Inferior parietal cortex (tissue), 1 donor: ENCODE data around the gene CTSO.

ENCODE experiments used
- DNase-seq: peaks from one replicate; pipeline ENCODE4 v3.0.0-alpha.2; 2016; ENCODE audit errors: extremely low spot score

The CTSO gene, protein sequence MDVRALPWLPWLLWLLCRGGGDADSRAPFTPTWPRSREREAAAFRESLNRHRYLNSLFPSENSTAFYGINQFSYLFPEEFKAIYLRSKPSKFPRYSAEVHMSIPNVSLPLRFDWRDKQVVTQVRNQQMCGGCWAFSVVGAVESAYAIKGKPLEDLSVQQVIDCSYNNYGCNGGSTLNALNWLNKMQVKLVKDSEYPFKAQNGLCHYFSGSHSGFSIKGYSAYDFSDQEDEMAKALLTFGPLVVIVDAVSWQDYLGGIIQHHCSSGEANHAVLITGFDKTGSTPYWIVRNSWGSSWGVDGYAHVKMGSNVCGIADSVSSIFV

DNA sequence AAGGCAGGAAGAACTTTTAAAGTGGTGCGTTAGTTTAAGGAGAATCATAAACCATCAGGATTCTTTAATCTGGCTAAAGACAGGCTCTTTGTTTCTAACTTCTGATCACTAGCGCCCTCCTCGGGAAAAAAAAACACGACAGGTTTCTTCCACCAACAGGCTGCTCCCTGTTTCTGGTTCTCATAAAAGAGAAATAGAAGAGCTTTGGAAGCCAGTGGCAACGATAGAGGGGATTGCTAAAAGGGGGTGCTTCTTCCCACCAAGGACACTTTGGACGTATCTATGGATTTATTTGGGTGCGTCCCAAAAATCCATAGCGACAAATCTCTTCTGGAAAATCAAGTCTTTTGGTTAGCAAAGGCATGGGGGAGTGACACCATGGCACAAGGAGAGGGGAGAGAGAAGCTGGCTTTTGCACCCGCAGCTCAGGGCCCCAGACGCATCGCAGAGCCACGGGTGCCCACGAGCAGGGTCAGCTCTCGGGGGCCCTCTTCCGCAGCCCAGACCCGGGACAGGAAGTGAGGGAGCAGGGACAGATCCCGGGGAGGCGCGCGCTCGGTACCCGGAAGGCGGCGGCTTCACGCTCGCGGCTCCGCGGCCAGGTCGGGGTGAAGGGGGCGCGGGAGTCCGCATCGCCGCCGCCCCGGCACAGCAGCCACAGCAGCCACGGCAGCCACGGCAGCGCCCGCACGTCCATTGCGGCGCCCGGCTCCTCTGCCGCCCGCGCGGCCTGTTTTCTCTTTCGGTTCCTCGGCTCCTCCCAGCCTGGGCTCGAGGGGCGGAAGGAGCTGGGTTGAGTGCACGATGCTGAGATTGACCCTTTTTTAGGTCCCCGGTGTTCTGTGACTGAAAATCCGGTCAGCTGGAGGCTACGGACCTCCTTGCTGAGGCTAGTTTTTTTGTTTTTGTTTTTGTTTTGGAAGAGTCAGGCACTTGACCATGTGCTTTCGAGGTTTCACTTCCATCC lies at the start of gene CTSO:
Gene CTSO (minus strand): TSS at position 716 of the 967 bp plus-strand sequence. CDS start 19 bp downstream, at position 697.
- peak; percentile 91 for DNase-seq

DNA sequence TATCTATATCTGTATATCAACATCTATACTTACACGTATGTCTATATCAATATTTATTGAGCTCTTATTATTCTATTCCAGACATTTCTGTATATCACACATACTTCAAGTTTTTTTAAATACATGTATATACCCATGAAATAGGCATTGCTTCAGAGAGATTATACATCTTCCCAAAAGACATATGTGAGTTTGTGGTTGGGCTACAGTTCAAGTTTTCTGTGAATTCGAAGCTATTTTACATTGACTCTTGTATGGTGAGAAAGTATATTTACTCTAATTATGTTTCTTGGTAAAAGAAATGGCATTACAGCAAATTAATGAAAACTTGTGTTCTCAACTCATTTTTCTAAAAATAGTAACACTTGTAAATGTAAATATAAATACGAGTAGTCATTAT lies 46.8 kb upstream of the CTSO start:
- no peak for DNase-seq

- DNase-seq: no peak
Observed at GRCh38 chr4:155999725-156000124, 46.1 kb upstream of the CTSO start.

DNA sequence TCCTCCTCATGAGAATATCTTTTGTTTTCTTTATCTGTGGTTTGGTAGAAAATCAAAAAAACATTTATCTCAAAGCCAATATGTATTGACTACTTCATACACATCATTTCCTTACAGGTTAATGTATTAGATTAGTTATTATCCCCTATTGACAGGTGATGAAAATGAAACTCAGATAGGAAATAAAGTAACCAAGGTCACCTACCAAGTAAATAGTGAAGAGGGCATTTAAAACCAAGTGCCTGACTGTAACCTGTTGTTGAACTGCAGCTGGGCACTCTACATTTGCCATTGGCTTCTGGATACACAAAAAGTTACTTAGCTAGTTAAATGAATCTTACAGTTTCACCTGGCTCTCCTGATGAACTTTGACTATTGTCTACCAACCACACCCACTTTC lies 41.4 kb upstream of the CTSO start:
- DNase-seq: no peak

DNA sequence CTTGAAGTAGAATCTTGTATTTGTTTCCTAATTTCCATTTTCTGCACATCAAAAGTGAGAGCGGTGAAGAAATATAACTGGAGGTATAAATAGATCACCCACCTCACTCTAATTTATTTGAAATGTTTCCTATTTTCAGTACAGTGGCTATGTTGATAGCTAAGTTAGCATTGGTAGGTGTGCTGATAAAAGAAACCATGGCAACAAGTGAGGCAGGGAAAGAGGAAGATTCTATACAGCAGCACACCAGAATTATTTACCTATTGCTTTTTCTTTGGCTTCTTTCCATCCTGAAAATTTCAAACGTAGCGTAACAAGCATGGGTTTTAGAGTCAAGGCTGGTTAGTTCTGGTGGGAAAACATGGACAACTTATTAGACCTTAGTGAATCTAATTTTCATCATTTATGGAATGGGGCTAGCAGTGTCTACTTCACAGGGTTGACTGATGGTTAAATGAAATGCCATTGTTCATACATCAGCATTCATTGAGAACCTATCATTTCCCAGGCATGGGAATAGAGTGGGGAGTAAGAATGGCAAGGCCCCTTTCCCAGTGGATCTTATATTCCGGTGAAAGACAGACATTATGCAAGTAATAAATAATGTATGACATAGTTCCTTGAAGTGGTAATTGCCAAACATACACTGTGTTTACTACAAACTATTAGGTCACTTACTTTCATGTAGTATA lies 30.6 kb upstream of the CTSO start:
- DNase-seq: no peak

- no peak for DNase-seq
Observed at GRCh38 chr4:155982736-155983385, 29.2 kb upstream of the CTSO start.

GRCh38 chr4:155978810-155979209 lies 25.1 kb upstream of the CTSO start:
- DNase-seq: no peak

DNA sequence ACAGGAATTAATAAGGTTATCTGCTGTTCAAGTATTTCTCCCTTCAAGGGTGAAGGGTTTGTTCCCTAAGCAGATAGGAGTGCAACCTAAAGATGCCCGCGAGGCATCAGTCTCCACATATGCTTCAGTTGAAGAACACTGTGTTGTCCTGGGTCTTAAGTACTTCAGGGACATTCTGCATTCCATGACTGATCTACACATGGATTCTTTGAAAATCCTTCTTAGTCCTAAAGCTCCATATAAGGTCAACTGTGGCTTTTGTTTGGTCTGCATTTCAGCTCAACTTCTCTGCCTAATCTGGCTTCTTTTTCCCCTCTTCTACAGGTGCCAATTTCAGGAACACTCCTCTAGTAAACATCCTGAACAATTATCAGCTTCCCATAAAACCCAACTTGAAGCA lies 21.8 kb upstream of the CTSO start:
- no peak for DNase-seq

- DNase-seq: no peak
Observed at GRCh38 chr4:155974996-155975395, 21.3 kb upstream of the CTSO start.

DNA sequence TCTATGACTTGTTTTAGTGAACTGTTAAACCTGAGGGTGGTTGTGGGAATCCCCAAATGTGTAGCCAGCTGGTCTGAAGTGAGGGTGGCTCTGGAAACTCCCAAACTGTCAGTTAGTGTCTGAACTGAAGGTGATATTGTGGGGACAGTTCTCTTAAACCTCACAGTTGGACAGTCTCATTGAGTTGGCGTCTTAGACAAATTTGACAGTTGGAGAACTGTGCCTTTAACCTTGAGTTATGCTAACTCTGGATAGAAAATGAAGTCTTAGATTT lies 20.7 kb upstream of the CTSO start:
- DNase-seq: no peak

GRCh38 chr4:155973639-155974475 lies 20.2 kb upstream of the CTSO start:
- DNase-seq: no peak

DNA sequence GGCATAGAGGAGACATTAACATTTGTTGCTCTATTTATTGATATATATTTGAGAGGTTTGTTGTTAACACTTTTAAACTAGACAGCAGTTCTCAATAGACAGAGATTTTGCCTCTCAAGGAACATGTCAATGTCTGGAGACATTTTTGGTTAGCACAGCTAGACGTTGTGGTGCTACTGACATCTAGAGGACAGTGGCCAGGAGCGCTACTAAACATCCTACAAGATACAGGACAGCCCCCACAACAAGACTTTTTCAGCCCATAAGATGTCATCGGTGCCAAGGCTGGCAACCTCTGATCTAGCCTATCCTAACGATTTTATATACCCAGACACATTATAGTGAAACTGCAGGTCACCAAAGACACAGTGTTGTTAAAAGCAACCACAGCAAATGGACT lies 18.4 kb upstream of the CTSO start:
- DNase-seq: no peak

DNA sequence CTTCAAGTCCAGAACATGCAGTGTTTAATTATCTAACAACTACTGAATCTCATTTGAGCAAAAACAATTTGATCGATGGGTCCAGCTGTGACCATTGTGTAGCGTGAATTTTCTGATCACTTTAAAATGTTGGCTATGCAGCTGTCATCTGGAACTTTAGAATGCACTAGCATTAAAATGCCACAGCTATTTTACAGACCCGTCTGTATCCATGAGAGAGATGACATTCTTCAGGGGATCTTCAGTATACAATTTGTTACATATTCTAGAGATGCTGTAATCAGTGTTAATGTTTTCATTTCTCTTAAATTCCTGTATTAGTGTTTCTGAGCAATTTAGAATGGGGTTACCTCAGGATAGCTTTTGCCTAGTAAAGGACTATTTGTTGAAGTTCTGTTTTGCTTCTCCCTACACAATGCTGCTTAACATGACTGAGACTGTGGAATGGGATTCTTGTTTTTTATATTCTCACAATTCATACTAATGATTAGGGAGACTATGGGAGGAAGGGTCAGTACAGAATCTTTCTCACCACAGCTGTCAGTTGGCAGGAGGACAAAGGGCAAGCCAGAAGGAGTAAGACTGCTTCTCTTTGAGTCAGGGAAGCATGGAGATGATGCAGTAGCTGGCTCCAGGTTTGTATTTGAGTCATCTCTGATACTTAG lies 13.2 kb upstream of the CTSO start:
- no peak for DNase-seq

DNA sequence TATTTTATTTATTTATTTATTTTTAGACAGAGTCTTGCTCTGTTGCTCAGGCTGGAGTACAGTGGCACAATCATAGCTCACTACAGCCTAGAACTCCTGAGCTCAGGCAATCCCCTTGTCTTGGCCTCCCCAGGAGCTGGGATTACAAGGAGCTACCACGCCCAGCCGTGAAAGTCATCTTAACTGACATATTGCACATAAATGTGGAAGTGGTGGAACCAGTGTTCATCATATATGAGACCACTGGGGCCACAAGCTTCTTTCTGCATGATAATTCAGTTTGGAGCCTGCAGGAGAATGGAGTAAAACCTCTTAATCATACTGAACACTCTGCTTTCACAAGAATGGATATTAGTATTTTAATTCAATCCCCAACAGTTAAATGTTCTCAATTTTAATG lies 12.5 kb upstream of the CTSO start:
- DNase-seq: no peak

DNA sequence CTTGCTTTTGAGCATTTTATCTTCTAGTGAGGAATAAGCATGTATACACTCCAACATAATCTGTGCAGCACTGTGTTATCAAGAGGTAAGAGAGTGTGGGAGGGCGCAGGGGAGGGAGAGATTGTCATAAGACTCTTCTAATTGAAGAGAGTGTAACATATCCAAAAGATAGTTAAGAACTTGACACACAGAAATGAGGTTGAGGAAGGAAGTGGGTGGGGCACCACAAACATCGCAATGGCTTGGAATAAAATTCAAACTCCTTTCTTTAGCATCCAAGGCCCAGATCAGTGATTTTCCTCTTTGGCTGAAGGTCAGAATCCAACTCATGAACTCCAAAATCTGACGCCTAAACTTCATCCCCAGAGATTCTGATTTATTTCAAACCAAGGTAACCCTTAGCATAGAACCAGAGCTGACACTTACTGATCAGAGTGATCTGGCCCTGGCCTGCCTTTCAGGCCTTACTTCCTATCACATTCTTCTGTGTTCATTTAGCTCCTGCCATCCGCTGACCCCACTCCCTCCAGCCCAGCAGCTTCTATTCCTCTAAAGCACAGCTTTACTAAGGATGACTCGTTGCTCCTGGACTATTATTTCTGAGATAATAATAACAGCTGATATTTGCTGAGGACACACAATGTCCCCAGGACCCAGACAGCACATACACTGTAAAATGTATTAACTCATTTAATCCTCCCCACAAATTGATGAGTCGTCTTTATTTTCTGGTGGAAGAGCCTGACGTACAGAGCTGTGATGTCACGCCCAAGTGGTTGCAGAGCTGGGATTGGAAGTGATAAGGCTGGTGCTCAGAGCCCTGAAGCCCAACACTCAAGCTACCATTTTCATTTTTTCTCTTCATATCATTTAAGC lies 10.6 kb upstream of the CTSO start:
- DNase-seq: no peak

- DNase-seq: no peak
Observed at GRCh38 chr4:155962767-155963166, 9.1 kb upstream of the CTSO start.

GRCh38 chr4:155961575-155961974 lies 7.9 kb upstream of the CTSO start:
- no peak for DNase-seq

- DNase-seq: no peak
Observed at GRCh38 chr4:155960522-155960921, 6.9 kb upstream of the CTSO start.

GRCh38 chr4:155959417-155959816 lies 5.8 kb upstream of the CTSO start:
- no peak for DNase-seq

- no peak for DNase-seq
Observed at GRCh38 chr4:155956461-155956860, 2.8 kb upstream of the CTSO start.
